ENCODE data around the gene EP300. TPM values are rescaled to one million over a fixed set of nuclear protein-coding genes. Genes with fewer than 3 reads are reported as not detected.
"Not testable (repeated sequence)": the region's sequence is repeated elsewhere in the genome, so short reads cannot be mapped to it uniquely, and the experiment has no call there.

EP300 gene
- total RNA-seq, 1 donor from 2014 or later: 53.1 TPM

- no peak for DNase-seq (ENCODE audit: low spot score)
- Mint-ChIP-seq H3K9me3 (ENCODE audit: low read depth) (no peaks in the 10 kb centered on the region), H3K27ac (ENCODE audit: unreplicated experiment) (no peak overlapping the region), H3K4me3 (ENCODE audit: unreplicated experiment) (no peak overlapping the region), H3K4me1 (ENCODE audit: low read depth) (peaks cover 14% of the 10 kb centered on the region), H3K27me3 (ENCODE audit: low read depth) (no peaks in the 10 kb centered on the region), H3K36me3 (ENCODE audit: low read depth) (no peaks in the 10 kb centered on the region)
- TF ChIP-seq CTCF (IDR thresholded peaks at IDR 0.05): peak; percentile 40
These were observed 41.5 kb upstream of the EP300 start for GRCh38 chr22:41050883-41051282.

- Mint-ChIP-seq H3K27me3 (ENCODE audit: low read depth) (no peaks in the 10 kb centered on the region), H3K4me3 (ENCODE audit: unreplicated experiment) (no peak overlapping the region), H3K4me1 (ENCODE audit: low read depth) (peaks cover 14% of the 10 kb centered on the region), H3K9me3 (ENCODE audit: low read depth) (no peaks in the 10 kb centered on the region), H3K36me3 (ENCODE audit: low read depth) (no peaks in the 10 kb centered on the region), H3K27ac (ENCODE audit: unreplicated experiment) (peak overlapping the region; percentile 41)
- TF ChIP-seq CTCF (IDR thresholded peaks at IDR 0.05): no peak
- DNase-seq (ENCODE audit: low spot score): no peak
These were observed 39.5 kb upstream of the EP300 start for GRCh38 chr22:41052661-41053490.

- Mint-ChIP-seq H3K36me3 (ENCODE audit: low read depth) (no peaks in the 10 kb centered on the region), H3K4me1 (ENCODE audit: low read depth) (peaks cover 14% of the 10 kb centered on the region), H3K4me3 (ENCODE audit: unreplicated experiment) (no peak overlapping the region), H3K9me3 (ENCODE audit: low read depth) (no peaks in the 10 kb centered on the region), H3K27me3 (ENCODE audit: low read depth) (no peaks in the 10 kb centered on the region), H3K27ac (ENCODE audit: unreplicated experiment) (no peak overlapping the region)
- no peak for DNase-seq (ENCODE audit: low spot score)
- no peak for TF ChIP-seq CTCF (IDR thresholded peaks at IDR 0.05)
These were observed 35.3 kb upstream of the EP300 start for GRCh38 chr22:41057076-41057475.

GRCh38 chr22:41062146-41062545 lies 30.2 kb upstream of the EP300 start:
- no peaks in the 10 kb centered on the region for H3K9me3 Mint-ChIP-seq (ENCODE audit: low read depth)
- H3K36me3 Mint-ChIP-seq (ENCODE audit: low read depth): no peaks in the 10 kb centered on the region
- no peak for TF ChIP-seq CTCF (IDR thresholded peaks at IDR 0.05)
- no peak for DNase-seq (ENCODE audit: low spot score)
- H3K4me3 Mint-ChIP-seq (ENCODE audit: unreplicated experiment): no peak overlapping the region
- H3K27me3 Mint-ChIP-seq (ENCODE audit: low read depth): no peaks in the 10 kb centered on the region
- H3K27ac Mint-ChIP-seq (ENCODE audit: unreplicated experiment): no peak overlapping the region
- no peaks in the 10 kb centered on the region for H3K4me1 Mint-ChIP-seq (ENCODE audit: low read depth)

- not testable (repeated sequence) for H3K36me3 Mint-ChIP-seq (ENCODE audit: low read depth); H3K27me3 Mint-ChIP-seq (ENCODE audit: low read depth); H3K9me3 Mint-ChIP-seq (ENCODE audit: low read depth); H3K27ac Mint-ChIP-seq (ENCODE audit: unreplicated experiment); H3K4me3 Mint-ChIP-seq (ENCODE audit: unreplicated experiment); DNase-seq (ENCODE audit: low spot score); H3K4me1 Mint-ChIP-seq (ENCODE audit: low read depth)
These were observed 28.1 kb upstream of the EP300 start for GRCh38 chr22:41064326-41064725.

GRCh38 chr22:41066341-41066740 lies 26.1 kb upstream of the EP300 start:
- H3K4me3 Mint-ChIP-seq (ENCODE audit: unreplicated experiment); DNase-seq (ENCODE audit: low spot score); H3K27me3 Mint-ChIP-seq (ENCODE audit: low read depth); H3K4me1 Mint-ChIP-seq (ENCODE audit: low read depth); H3K36me3 Mint-ChIP-seq (ENCODE audit: low read depth); H3K9me3 Mint-ChIP-seq (ENCODE audit: low read depth); H3K27ac Mint-ChIP-seq (ENCODE audit: unreplicated experiment): not testable (repeated sequence)

GRCh38 chr22:41067968-41068367 lies 24.4 kb upstream of the EP300 start:
- DNase-seq (ENCODE audit: low spot score); H3K4me1 Mint-ChIP-seq (ENCODE audit: low read depth); H3K4me3 Mint-ChIP-seq (ENCODE audit: unreplicated experiment); H3K27me3 Mint-ChIP-seq (ENCODE audit: low read depth); H3K27ac Mint-ChIP-seq (ENCODE audit: unreplicated experiment); H3K9me3 Mint-ChIP-seq (ENCODE audit: low read depth); H3K36me3 Mint-ChIP-seq (ENCODE audit: low read depth): not testable (repeated sequence)
